ENCODE data around the gene NDUFB4.
"Not testable (repeated sequence)": the region's sequence is repeated elsewhere in the genome, so short reads cannot be mapped to it uniquely, and the experiment has no call there.

The NDUFB4 gene

DNA sequence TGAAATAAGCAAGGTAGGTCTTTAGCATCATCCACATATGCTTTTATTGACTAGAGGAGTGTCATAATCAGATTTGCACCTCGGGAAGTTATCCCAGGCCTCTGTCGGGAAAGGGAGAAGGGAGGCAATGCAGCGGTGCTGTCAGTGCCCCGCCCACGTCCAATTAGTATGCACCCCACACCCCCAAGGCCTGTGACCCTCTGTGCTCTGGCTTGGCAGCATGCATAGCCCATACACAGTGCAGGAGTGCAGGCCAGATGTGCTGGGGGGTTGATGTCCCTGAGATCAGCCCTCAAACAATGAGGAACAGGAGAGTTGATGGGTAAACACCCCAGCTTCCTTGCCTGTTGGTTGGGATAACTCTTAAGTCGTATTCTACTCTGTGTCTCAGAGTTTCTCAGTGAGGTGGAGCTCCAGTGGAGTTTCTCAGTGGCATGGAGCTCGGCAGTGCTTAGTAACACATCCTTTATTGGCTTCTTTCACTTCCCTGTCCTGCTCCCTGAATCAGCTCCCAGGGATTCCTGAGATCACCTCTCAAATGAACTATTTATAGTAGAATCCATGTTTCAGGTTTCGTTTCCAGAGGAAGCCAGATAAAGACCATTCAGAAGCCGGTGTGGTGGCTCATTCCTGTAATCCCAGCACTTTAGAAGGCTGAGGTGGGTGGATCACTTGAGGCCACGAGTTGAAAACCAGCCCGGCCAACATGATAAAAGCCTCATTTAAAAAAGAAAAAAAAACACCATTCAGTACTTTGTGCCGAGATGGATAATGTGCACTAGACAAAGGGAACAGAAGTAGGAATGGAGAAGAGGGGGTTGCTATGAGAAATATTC, 26.7 kb upstream of the NDUFB4 start:
- DNase-seq (ENCODE audit: low read depth in 2 of 2): no peak

DNA sequence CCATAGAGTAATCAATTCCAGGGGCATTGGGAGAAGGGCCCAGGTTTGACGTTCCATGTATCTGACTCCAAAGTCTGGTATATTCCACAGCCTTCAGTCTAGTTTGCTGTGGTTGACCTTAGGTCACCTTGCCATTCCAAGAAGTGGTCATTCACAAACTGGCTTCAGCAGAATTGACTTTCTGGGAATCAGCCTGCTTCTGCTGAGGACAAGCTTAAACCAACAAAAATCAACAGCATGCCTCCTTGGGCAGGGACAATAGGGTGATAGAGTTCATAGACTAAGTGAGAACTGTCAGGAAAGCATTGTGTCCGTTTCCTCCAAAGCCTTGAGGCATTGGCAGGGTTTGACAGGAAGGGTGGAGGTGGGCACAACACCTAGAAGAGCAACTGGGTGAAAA, 24.1 kb upstream of the NDUFB4 start:
- DNase-seq (ENCODE audit: low read depth in 2 of 2): no peak

DNA sequence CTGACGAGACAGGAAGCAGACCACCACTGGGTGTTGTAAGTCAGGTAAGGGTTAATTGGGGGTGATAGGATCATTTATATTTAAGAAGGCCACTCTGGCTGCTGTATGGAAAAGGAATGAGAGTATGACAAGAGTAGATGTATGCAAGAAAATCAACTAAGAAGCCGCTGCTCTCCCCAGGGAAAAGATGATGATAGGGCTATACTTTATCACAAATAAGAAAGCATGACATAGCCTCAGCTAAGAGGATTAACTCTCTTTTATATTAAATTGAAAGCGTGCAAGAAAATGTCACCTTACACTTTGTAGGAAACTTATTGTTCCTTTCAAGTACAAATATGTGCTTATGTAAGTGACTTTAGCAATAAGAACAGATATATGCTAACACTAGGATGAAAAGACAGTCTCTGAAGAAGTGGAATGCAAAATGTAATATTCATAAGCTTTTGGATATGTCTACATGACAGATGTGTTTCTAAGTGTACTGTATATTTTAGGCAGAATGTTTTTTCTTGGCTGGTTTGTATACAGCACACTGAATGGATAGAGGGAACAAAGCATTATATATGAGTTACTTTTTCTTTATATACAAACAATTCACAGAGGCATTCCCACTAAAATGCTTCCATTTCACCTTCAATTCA, 8.7 kb upstream of the NDUFB4 start:
- DNase-seq (ENCODE audit: low read depth in 2 of 2): no peak

DNA sequence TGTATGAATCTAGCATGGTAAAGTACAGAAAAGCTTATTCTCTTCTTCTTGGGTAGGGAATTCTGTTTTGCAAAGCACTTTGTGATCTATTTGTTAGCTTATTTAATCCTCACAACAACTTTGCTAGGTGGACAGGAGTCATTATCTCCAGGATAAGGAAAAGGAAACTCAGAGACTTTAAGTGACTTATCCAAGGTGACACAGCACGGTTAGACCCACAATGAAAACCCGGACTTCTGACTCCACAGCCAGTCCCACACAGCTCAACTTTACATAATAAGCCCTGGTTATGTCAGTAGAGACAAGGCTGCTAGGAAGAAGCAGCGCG, 384 bp upstream of the NDUFB4 start:
- no peak for DNase-seq (ENCODE audit: low read depth in 2 of 2)

DNA sequence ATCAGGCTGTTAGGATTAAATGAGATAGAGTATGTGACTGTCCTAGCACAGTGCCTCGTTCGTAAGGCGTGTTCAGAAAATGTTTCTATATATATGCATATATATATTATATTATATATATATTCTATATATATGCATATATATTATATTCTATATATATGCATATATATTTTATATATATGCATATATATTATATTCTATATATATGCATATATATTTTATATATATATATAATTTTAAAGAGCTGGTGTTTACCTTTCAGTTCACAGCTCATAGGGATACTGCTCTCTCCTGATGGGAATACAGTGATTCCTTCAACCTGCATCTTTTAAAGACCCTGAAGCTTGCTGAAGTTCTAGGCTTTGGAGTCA, 702 bp downstream of the NDUFB4 start:
- DNase-seq (ENCODE audit: low read depth in 2 of 2): no peak

DNA sequence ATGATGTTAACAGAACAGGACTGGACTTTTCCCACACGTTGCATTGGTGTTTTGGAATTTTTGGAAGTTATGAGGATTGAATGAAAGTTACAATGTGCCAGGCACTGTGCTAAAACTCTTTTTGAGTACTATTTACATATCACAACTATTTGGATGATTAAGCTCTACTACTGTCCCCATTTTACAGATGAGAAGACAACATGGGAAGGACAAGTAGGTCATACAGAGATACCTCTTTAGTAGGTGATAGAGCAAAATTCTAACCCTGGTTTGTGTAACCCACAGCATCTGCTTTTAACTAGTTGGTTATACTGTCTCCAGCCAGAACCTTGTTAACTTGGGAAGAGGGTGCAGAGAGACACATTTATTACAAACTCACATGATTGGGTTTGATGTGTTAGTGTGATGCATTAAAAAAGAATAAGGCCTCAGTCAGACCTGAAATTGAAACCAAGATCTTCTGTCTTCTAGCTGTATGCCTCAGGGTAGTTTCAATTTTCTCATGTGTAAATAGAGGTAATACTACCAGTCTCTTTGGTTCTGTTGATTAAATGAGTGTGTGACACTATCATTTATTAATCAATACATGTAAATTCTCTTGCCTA, 1.4 kb downstream of the NDUFB4 start:
- DNase-seq (ENCODE audit: low read depth in 2 of 2): no peak

DNA sequence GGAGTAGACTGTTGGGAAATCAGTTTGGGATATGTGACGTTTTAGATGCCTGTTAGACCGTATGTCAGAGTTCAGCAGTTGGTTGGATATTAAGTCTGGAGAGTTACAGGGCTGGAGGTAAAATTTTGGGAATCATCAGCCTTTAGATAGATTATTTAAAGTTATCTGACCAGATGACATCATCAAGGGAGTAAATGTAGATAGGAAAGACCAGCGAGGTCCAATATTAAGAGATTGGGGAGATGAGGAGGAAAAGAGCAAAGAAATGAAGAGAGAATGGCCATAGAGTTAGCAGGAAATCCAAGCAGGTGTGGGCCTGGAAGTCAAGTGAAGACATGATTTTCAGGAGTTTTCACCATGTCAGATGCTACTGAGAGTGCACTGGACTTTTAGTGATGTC, 3.1 kb downstream of the NDUFB4 start:
- no peak for DNase-seq (ENCODE audit: low read depth in 2 of 2)

DNA sequence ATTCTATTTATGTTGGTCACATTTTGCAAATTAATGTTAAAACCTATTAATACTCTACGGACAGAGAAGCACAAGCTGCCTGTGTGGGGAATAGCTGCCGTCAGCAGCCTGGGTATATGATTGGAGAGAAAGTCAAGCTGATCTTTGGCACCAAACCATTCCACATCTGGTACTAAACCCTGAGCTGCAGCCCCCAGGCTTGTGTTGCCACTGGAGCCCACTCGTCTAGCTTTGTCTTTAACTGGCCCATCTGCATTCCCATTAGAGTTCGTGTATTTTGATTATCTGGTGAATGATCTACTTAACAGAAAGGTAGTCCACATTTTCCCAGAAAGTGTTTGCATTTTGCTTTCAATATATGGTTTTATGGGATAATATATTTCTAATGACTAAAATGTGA, 5.4 kb downstream of the NDUFB4 start:
- DNase-seq (ENCODE audit: low read depth in 2 of 2): no peak

DNA sequence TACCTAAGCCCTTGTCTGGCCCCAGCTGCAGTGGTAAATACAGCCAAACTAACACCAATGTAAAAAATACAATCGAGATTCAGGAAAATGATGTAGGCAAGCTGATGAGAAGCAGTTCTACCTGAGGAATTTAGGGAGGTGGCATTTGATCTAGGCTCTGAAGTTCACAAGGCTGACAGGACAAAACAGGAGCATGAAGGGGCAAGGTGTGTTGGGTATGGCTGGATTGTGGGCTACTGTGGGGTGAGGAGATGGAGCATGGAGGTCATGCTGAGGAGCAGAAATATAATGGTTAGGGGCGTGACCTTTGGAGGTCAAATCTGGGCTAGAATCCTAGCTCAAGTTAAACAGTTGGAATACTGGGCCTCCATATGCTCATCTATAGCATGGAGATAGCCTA, 6.5 kb downstream of the NDUFB4 start:
- DNase-seq (ENCODE audit: low read depth in 2 of 2): no peak

DNA sequence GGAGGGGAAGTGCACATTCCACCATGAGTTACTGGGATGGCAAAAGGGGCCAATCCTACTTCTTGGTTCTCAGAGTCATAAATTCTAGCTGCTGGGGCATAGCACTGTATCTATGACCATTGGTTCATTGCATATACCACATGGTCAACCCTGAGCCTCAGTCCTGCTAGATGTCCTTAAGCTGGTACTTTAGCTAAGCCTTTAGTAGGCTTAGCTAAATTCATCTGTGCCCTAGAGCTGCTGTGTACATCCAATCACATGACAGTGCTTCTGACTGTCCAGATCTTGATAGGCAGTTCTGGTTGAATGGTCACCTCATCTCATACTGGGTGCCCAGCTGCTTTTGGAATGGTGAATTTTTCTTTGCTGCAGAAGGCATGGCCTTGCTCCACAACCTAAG, 8.2 kb downstream of the NDUFB4 start:
- no peak for DNase-seq (ENCODE audit: low read depth in 2 of 2)

DNA sequence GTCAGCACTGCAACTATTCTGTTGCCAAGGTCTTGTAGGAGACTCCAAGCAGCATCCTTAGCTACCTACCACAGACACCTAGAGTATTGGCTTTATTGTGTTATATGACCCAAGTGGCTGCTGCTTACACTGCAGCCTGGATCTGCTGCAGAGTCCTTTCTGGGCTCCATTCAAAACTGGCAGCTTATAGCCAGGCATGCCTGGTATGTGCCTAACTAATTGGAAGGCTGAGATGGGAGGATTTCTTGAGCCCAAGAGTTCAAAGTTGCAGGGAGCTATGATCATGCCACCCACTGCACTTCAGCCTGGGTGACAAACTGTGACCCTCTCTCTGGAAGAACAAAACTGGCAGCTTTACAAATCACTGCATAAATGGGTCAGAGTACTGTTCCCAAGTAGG, 8.6 kb downstream of the NDUFB4 start:
- DNase-seq (ENCODE audit: low read depth in 2 of 2): no peak

DNA sequence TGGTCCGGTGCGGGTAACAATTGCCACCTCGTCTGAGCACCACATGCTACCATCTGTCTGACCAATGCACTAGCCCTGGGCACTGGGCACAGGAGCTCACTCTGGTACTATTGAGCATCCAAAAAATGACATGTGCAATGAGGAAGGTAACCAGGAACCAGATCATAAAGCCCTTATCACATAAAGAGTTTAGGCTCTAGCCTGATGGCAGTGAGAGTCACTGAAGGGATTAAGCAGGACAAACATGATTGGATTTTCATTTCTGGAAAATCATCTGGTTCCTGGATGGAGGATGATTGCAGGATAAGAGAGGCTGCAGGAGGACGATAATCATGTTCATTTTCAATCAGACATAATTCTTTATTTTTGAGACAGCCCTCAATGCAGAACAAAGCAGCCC, 12.4 kb downstream of the NDUFB4 start:
- DNase-seq (ENCODE audit: low read depth in 2 of 2): no peak

DNA sequence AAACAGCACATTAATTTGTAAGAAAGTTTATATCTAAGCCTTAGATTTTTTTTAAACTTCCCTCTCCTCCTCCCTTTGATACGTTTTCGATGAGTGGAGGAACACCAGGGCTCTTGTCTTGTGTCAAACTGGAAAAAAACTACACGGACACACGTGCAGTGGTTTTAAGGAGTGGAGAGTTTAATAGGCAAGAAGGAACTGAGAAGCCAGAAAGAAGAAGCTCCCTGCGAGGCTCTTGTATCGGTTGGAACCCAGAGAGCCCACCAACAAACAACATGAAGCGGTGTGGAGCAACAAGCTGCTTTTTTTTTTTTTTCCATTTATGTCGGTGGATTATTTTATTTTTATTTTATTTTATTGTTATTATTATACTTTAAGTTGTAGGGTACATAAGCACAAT, 18.6 kb downstream of the NDUFB4 start:
- no peak for DNase-seq (ENCODE audit: low read depth in 2 of 2)

DNA sequence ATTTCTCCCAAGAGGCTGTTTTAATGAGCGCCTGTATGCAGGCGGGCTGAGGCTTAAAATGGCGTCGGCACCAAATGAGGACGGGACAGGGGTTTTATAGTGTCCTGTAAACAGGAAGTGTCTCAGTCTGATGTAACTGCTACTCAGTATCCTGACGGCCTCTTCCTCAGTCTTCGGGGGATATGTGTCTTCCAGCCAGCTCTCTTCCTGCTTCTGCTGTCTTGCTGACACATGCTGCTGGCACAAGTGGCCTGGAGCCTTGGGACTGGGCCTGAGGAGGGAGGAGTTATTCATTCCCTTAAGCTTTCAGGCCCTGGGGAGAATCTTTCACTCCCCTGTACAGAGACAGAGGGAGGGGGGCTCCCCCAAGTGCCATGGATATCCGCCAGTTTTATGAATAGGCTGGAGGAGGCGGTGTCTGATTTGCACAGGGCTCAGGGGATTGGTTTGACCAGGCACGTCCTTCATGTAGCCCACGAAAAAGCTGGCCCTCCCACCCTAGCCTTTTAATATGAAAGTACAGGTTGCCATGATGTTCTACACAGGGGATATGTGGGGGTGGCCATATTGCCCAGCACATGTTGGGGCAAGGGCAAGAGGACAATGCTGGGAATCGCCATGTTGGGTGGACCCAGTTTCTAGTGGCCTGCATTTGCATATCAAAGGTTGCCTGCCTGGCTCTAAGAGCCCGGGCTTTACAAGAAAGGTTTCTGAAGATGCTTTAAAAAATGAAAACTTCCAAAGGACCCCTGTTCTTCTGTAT, 19.9 kb downstream of the NDUFB4 start:
- DNase-seq (ENCODE audit: low read depth in 2 of 2): no peak

DNA sequence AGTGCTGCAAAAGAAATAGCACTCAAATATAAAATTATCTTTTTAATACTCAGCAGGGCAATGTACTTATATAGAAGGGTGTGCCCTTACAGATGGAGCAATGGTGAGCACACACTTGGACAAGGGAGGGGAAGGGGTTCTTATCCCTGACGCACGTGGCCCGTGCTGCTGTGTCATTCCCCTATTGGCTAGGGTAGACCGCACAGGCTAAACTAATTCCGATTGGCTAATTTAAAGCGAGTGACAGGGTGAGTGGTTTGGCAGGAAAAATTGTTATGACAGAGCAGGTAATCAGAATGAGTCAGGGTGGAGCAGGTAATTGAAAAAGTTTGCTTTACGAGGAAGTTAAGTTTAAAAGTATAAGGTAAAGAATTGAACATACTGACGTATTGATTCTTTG, 20.6 kb downstream of the NDUFB4 start:
- DNase-seq (ENCODE audit: low read depth in 2 of 2): not testable (repeated sequence)

DNA sequence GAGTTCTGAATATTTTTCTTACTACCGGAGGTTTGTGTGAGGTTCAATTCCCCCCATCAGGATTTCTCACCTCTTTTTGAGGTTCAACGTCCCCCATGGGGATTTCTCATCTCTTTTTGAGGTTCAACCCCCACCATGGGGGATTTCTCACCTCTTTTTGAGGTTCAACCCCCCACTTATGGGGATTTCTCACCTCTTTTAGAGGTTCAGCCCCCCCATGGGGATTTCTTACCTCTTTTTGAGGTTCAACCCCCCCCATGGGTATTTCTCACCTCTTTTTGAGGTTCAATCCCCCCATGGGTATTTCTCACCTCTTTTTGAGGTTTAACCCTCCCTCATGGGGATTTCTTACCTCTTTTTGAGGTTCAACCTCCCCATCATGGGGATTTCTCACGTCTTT, 26.3 kb downstream of the NDUFB4 start:
- no peak for DNase-seq (ENCODE audit: low read depth in 2 of 2)

DNA sequence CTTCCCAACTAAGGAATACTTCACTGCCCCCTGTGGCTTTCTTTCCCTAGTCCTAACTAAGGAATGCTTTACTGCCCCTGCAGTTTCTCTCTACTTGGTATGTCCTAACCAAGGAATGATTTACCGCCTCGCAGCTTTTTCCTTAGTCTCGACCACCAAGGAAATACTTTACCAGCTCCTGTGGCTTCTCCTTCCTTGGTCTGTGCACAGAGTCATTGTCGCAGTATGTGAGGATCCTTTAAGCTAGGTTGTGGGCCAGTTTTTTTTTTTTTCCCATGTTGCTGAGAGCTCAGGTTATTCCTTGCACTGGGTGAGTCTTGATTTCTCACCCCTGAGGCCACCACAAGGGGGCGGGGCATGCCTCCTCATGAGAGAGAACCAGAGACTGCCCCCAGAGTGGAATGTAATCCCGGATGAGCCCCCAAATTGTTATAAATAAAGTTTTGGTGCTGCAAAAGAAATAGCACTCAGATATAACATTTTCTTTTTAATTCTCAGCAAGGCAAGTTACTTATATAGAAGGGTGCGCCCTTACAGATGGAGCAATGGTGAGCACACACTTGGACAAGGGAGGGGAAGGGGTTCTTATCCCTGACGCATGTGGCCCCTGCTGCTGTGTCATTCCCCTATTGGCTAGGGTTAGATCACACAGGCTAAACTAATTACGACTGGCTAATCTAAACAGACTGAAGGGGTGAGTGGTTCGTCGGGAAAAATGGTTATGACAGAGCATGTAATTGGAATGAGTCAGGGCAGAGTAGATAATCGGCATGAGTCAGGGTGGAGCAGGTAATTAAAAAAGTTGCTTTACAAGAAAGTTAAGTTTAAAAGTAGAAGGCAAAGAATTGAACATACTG, 27.0 kb downstream of the NDUFB4 start:
- DNase-seq (ENCODE audit: low read depth in 2 of 2): no peak

DNA sequence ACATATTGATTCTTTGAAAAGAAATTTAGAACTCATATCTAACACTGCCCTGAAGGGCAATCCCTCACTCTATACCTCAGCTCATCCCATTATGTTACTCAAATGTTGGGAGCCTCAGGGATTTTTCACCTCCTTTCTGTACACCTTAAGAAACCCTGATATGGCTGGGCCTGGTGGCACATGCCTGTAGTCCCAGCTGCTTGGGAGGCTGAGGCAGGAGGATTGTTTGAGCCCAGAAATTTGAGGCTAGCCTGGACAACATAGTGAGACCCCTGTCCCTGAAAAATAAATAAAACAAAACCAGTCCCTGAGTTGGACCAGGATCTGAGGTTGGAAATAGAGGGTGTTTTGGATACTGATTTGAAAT, 27.6 kb downstream of the NDUFB4 start:
- no peak for DNase-seq (ENCODE audit: low read depth in 2 of 2)

DNA sequence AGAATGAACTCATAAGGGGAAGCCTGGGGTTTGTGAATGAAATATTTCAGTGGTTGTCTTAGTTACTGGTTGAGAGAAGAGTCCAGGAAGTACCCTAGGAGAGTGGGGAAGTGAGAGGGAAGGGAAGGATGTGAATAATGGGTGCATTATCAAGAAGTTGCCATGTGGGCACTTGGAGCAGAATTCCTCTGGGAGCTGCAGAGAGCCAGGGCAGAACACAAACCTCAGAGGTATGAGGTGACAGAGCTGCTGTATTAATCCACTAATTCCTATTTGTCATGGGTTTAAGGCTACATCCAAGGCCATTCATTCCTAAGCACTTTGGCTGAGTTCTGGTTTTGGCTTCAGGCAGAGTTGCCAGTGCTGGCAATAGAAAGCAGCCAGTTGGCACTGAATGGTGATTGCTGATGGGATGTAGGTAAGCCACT, 29.0 kb downstream of the NDUFB4 start:
- DNase-seq (ENCODE audit: low read depth in 2 of 2): no peak

DNA sequence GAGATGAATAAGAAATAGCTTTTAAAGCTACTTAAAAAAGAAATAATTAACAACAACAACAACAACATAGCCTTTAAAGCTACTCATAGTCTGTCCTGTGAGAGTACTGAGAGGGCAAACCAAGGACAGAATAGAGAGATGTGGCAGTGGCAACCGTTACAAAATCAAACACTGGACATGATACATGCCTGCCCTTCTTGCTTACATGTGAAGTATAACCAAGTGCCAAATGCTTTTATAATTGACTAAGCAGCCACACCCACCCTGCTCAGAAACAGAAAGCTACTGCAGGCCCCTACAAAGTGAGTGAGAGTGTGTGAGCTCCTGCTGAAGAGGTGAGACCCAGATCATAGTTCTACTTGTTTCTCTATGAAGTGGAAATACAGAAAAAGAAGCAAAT, 38.4 kb downstream of the NDUFB4 start:
- DNase-seq (ENCODE audit: low read depth in 2 of 2): no peak

DNA sequence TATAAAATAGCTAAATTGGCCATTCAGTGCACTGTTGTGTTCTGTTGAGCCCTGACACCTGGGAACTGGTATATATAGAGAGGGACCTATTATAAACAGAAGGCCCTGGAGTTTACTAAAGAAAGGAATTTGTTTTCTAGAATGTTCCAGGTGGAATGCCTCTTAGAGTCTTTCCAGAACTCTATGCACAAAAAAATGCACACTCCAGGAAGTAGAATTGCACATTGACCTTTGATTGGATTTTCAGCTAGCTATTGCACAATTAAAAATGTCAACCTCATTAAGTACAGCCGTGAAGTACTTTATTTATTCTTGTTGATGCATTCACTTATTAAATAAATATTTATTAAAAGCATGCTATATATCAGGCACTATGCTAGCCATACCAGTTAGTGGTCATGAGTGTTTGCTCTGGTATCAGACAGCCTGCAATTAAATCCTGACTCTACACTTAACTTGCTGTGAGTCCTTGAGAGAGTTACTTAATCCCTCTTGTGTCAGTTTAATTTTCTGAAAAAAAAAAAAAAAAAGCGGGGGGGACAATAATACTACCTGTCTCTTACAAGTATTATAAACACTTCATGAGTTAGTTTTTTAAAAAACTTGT, 40.8 kb downstream of the NDUFB4 start:
- no peak for DNase-seq (ENCODE audit: low read depth in 2 of 2)

All from stimulated activated CD4-positive, alpha-beta T cell treated with anti-CD3 and anti-CD28 coated beads, Interleukin-15, amount 100 ng/mL, for 48 hours (primary cell).